ENCODE data around the gene KRTAP5-9. TPM values are rescaled to one million over a fixed set of nuclear protein-coding genes. Genes with fewer than 3 reads are reported as not detected.
"Not testable (repeated sequence)": the region's sequence is repeated elsewhere in the genome, so short reads cannot be mapped to it uniquely, and the experiment has no call there.

The KRTAP5-9 gene
- total RNA-seq, 1 experiment from 2014 or later: not detected

- no peak for DNase-seq
- no peak for TF ChIP-seq CTCF (IDR thresholded peaks at IDR 0.05; ENCODE audit: unreplicated experiment)
- no peaks in the 10 kb centered on the region for H3K36me3 Mint-ChIP-seq (ENCODE audit: insufficient read depth, unreplicated experiment)
- no peak within 1 kb of the TSS for H3K4me3 Mint-ChIP-seq (ENCODE audit: low read depth, unreplicated experiment)
- CTCF ChIA-PET: interaction anchor here (0.6 kb wide), 1 partner anchor 1141 kb away, joined by 5 read pairs; no protein-coding TSS in a partner anchor
- peaks cover 27% of the 10 kb centered on the region for H3K27me3 Mint-ChIP-seq (ENCODE audit: unreplicated experiment)
- peaks cover 23% of the 10 kb centered on the region for H3K4me1 Mint-ChIP-seq (ENCODE audit: low read depth, unreplicated experiment)
- H3K9me3 Mint-ChIP-seq (ENCODE audit: low read depth, unreplicated experiment): no peaks in the 10 kb centered on the region
- intact Hi-C loops (cut with micrococcal nuclease; ENCODE audit: unreplicated experiment): no loop called here
- no peak within 1 kb of the TSS for H3K27ac Mint-ChIP-seq (ENCODE audit: unreplicated experiment)
- no TSS peak for BruUV-seq (replicated peaks)
These were observed 34.2 kb downstream of the KRTAP5-9 start, which contains the start of gene KRTAP5-11 for GRCh38 chr11:71582309-71582895. TSS of gene KRTAP5-11 (minus strand) at chr11:71582875. CDS start at chr11:71582837, 38 bp downstream.

- CTCF ChIA-PET: interaction anchor here (0.6 kb wide), 1 partner anchor 1142 kb away, joined by 5 read pairs; no protein-coding TSS in a partner anchor
- H3K27ac Mint-ChIP-seq (ENCODE audit: unreplicated experiment); DNase-seq; intact Hi-C loops (cut with micrococcal nuclease; ENCODE audit: unreplicated experiment); H3K9me3 Mint-ChIP-seq (ENCODE audit: low read depth, unreplicated experiment); BruUV-seq (replicated peaks); H3K4me3 Mint-ChIP-seq (ENCODE audit: low read depth, unreplicated experiment); H3K36me3 Mint-ChIP-seq (ENCODE audit: insufficient read depth, unreplicated experiment): not testable (repeated sequence)
- Mint-ChIP-seq H3K4me1 (ENCODE audit: low read depth, unreplicated experiment) (peaks cover 27% of the 10 kb centered on the region), H3K27me3 (ENCODE audit: unreplicated experiment) (peaks cover 27% of the 10 kb centered on the region)
These were observed 34.7 kb downstream of the KRTAP5-9 start for GRCh38 chr11:71582969-71583368.

GRCh38 chr11:71585673-71586072 lies 37.5 kb downstream of the KRTAP5-9 start:
- H3K27ac Mint-ChIP-seq (ENCODE audit: unreplicated experiment); intact Hi-C loops (cut with micrococcal nuclease; ENCODE audit: unreplicated experiment); H3K4me3 Mint-ChIP-seq (ENCODE audit: low read depth, unreplicated experiment); H3K36me3 Mint-ChIP-seq (ENCODE audit: insufficient read depth, unreplicated experiment); H3K9me3 Mint-ChIP-seq (ENCODE audit: low read depth, unreplicated experiment); CTCF ChIA-PET; DNase-seq; BruUV-seq (replicated peaks): not testable (repeated sequence)
- Mint-ChIP-seq H3K27me3 (ENCODE audit: unreplicated experiment) (peaks cover 18% of the 10 kb centered on the region), H3K4me1 (ENCODE audit: low read depth, unreplicated experiment) (peaks cover 36% of the 10 kb centered on the region)

- BruUV-seq (replicated peaks); H3K36me3 Mint-ChIP-seq (ENCODE audit: insufficient read depth, unreplicated experiment): not testable (repeated sequence)
These were observed 40.1 kb downstream of the KRTAP5-9 start for GRCh38 chr11:71588314-71588713.

GRCh38 chr11:71588822-71589545 lies 40.8 kb downstream of the KRTAP5-9 start:
- H3K9me3 Mint-ChIP-seq (ENCODE audit: low read depth, unreplicated experiment); H3K36me3 Mint-ChIP-seq (ENCODE audit: insufficient read depth, unreplicated experiment); H3K4me3 Mint-ChIP-seq (ENCODE audit: low read depth, unreplicated experiment); H3K27ac Mint-ChIP-seq (ENCODE audit: unreplicated experiment); BruUV-seq (replicated peaks); intact Hi-C loops (cut with micrococcal nuclease; ENCODE audit: unreplicated experiment): not testable (repeated sequence)
- TF ChIP-seq CTCF (IDR thresholded peaks at IDR 0.05; ENCODE audit: unreplicated experiment): peak; percentile 35
- DNase-seq: peak; percentile 69
- Mint-ChIP-seq H3K4me1 (ENCODE audit: low read depth, unreplicated experiment) (peaks cover 20% of the 10 kb centered on the region), H3K27me3 (ENCODE audit: unreplicated experiment) (peaks cover 12% of the 10 kb centered on the region)
- CTCF ChIA-PET: interaction anchor here (0.8 to 1.2 kb wide), 2 partner anchors 9 to 198 kb away, joined by 3 read pairs; no protein-coding TSS in a partner anchor

More at GRCh38 chr11:71588314-71588713, 40.1 kb downstream of the KRTAP5-9 start:
- H3K4me3 Mint-ChIP-seq (ENCODE audit: low read depth, unreplicated experiment); CTCF ChIA-PET; H3K27me3 Mint-ChIP-seq (ENCODE audit: unreplicated experiment); intact Hi-C loops (cut with micrococcal nuclease; ENCODE audit: unreplicated experiment); H3K9me3 Mint-ChIP-seq (ENCODE audit: low read depth, unreplicated experiment); H3K27ac Mint-ChIP-seq (ENCODE audit: unreplicated experiment): not testable (repeated sequence)
- peak; percentile 28 for DNase-seq
- peaks cover 20% of the 10 kb centered on the region for H3K4me1 Mint-ChIP-seq (ENCODE audit: low read depth, unreplicated experiment)

- CTCF ChIA-PET: interaction anchor here (0.8 to 1.2 kb wide), 2 partner anchors 10 to 197 kb away, joined by 3 read pairs; no protein-coding TSS in a partner anchor
- H3K27ac Mint-ChIP-seq (ENCODE audit: unreplicated experiment); H3K9me3 Mint-ChIP-seq (ENCODE audit: low read depth, unreplicated experiment); BruUV-seq (replicated peaks); H3K4me3 Mint-ChIP-seq (ENCODE audit: low read depth, unreplicated experiment); intact Hi-C loops (cut with micrococcal nuclease; ENCODE audit: unreplicated experiment); H3K36me3 Mint-ChIP-seq (ENCODE audit: insufficient read depth, unreplicated experiment): not testable (repeated sequence)
- peaks cover 17% of the 10 kb centered on the region for H3K27me3 Mint-ChIP-seq (ENCODE audit: unreplicated experiment)
- peaks cover 20% of the 10 kb centered on the region for H3K4me1 Mint-ChIP-seq (ENCODE audit: low read depth, unreplicated experiment)
- DNase-seq: peak; percentile 26
These were observed 41.3 kb downstream of the KRTAP5-9 start for GRCh38 chr11:71589546-71589920.
